Skeletal muscle tissue (tissue), 4 donors: ENCODE measurements around the gene STK32B. TPM values are rescaled to one million over a fixed set of nuclear protein-coding genes. Genes with fewer than 3 reads are reported as not detected.

ENCODE experiments used
- H3K27ac ChIP-seq: one replicate; pipeline ENCODE4 v1.7.0; 2013; ENCODE audit warnings: mild to moderate bottlenecking, low read depth, low read length, inconsistent platforms
- H3K27me3 ChIP-seq, 3 donors: one replicate each; pipeline ENCODE4 v1.7.0; 2013; ENCODE audit warnings: low read length in 3 of 3; ENCODE audit not compliant: control insufficient read depth in 3 of 3, insufficient read depth in 3 of 3
- H3K36me3 ChIP-seq, 3 donors: one replicate each; pipeline ENCODE4 v1.7.0; 2013; ENCODE audit warnings: low read length in 3 of 3; ENCODE audit not compliant: control insufficient read depth in 3 of 3, insufficient read depth in 3 of 3
- H3K4me1 ChIP-seq, 3 donors: one replicate each; pipeline ENCODE4 v1.7.0; 2013; ENCODE audit warnings: low read length in 3 of 3, mild to moderate bottlenecking in 3 of 3; ENCODE audit not compliant: control insufficient read depth in 3 of 3, insufficient read depth in 3 of 3
- H3K4me3 ChIP-seq, 3 donors: one replicate each; pipeline ENCODE4 v1.7.0; 2013; ENCODE audit warnings: low read length in 3 of 3
- H3K9ac ChIP-seq, 3 donors: one replicate each; pipeline ENCODE4 v1.7.0; 2013; ENCODE audit warnings: low read length in 3 of 3, mild to moderate bottlenecking in 3 of 3, moderate library complexity in 2 of 3, low read depth in 1 of 3
- H3K9me3 ChIP-seq, 3 donors: one replicate each; pipeline ENCODE4 v1.7.0; 2013; ENCODE audit warnings: low read length in 3 of 3; ENCODE audit not compliant: control insufficient read depth in 3 of 3
- total RNA-seq: library from RNA; depleted of rRNA; stranded (reverse); fragments of >200 nt; gene quantifications from one replicate; pipeline ENCODE4 v1.2.3, GENCODE V29; 2014
- donor health status: Osteomylitis.

The STK32B gene
- total RNA-seq, 1 donor from 2014 or later, result 5.7 TPM

DNA sequence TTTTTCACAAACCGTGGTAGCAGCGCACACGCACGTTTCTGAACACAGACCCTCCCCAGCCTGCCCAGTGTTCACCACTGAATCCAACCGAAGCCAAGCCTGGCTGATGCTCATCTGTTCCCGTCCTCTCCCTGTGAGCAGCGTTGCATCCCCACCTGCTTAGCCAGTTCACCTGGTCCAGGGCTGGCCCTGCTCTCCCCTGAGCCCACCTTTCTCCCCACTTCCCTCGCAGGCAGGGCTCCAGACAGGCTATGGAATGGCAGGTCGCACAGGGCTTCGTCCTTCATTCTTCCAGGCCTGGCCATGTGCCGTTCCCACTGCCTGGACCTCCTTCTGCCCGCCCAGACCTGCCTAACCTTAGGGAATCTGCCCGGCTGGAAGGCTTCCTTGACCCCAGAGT, 410.2 kb downstream of the STK32B start:
- Histone ChIP-seq H3K9me3 (no peaks in the 10 kb centered on the region), H3K36me3 (no peaks in the 10 kb centered on the region), H3K9ac (no peak overlapping the region), H3K4me3 (no peak overlapping the region), H3K27me3 (no peaks in the 10 kb centered on the region), H3K4me1 (no peaks in the 10 kb centered on the region), H3K27ac (no peak overlapping the region)

DNA sequence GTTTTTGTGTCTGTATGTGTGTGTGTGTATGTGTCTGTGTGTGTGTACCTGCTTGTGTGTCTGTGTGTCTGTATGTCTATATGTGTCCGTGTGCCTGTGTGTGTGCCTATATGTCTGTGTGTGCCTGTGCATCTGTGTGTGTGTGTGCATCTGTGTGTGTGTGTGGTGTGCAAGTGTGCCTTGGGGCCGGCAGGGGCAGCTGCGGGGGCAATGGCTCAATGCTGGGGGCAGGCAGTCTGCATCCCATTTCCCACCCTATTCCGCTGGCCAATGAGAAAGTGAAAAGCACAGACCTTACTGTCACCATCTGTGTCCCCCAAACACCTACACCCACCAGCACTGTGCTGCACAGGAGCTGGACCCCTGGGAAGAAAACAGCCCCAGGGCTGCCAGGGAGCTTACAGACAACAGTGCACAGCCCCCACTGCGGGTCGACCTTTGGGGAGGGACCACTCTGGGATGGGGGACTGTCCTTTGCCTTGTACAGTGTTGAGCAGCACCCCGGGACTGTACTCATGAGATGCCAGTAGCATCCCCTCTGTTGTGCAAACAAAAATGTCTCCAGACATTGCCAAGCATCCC, 411.1 kb downstream of the STK32B start:
- Histone ChIP-seq H3K4me1 (no peaks in the 10 kb centered on the region), H3K36me3 (no peaks in the 10 kb centered on the region), H3K9me3 (no peaks in the 10 kb centered on the region), H3K27ac (no peak overlapping the region), H3K9ac (no peak overlapping the region), H3K27me3 (no peaks in the 10 kb centered on the region), H3K4me3 (no peak overlapping the region)

DNA sequence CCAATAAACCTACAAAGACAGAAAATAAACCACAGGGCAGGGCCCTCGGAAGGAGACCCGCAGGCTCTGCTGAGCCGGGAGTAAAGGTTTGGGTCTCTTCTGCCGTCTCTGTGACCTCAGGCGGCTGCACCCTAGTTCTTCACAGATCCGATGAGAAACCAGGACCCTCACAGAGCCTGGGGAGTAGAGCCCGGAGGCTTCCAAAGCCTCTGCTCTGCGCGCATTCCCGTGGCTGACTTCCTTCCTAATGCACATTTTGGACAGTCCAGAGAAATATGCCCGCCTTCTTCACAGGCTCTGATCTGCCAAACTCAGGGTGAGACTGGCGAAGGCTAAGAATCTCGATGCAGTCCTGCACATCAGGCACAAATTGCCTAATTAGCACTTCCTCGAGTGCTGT, 411.6 kb downstream of the STK32B start:
- H3K36me3 ChIP-seq, result no peaks in the 10 kb centered on the region
- H3K27me3 ChIP-seq, result no peaks in the 10 kb centered on the region
- H3K9ac ChIP-seq, result no peak overlapping the region
- no peak overlapping the region for H3K27ac ChIP-seq
- H3K9me3 ChIP-seq, result no peaks in the 10 kb centered on the region
- no peaks in the 10 kb centered on the region for H3K4me1 ChIP-seq
- no peak overlapping the region for H3K4me3 ChIP-seq

DNA sequence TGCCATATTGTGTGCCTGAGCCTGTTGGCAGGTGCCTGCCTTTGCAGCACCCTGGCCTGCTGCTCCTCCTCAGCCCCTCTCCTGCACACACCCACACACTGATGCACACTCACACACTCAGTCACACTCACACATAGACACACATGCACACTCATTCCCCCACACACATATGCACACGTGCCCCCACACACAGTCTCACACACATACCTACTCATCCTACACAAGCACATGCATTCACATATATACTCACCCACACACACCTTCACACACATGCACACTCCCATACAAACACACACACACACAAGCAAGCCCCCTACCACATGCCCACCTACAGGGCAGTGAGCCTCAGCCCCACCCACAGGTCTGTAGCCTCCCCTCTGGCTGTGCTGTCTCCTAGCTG, 412.1 kb downstream of the STK32B start:
- Histone ChIP-seq H3K4me3 (no peak overlapping the region), H3K27me3 (no peaks in the 10 kb centered on the region), H3K9ac (no peak overlapping the region), H3K36me3 (no peaks in the 10 kb centered on the region), H3K9me3 (no peaks in the 10 kb centered on the region), H3K27ac (no peak overlapping the region), H3K4me1 (no peaks in the 10 kb centered on the region)

DNA sequence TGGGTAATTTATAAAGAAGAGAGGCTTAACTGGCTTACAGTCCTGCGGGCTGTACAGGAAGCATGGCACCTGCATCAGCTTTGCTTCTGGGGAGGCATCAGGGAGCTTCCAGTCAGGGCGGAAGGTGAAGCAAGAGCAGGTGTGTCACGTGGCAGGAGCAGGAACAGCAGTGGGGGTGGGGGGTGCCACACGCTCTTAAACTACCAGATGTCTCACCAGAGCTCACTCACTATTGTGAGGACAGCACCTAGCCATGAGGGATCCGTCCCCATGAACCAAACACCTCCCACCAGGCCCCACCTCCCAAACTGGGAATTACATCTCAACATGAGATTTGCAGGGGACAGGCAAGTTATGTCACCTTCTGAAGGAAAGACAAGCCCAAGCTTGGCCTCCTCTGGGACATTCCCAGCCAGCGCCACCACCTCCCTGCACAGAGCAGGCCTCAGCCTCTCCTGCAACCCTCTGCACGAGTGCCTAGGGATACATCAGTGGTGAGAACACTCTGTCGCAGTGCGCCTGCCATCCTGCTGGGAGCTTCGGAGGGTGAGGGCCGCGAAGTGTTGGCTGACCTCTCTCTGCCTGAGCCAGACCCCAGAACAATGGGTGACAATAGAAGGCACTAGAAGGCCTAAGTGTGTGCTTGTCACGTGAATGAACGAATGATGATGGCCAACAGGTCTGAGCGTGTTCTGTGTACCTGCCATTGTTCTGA, 412.8 kb downstream of the STK32B start:
- H3K9ac ChIP-seq, result no peak overlapping the region
- no peak overlapping the region for H3K4me3 ChIP-seq
- no peaks in the 10 kb centered on the region for H3K36me3 ChIP-seq
- no peaks in the 10 kb centered on the region for H3K4me1 ChIP-seq
- peaks cover 0 to under 1% (median 0%) of the 10 kb centered on the region in 3 donors for H3K27me3 ChIP-seq
- no peak overlapping the region for H3K27ac ChIP-seq
- H3K9me3 ChIP-seq, result no peaks in the 10 kb centered on the region

DNA sequence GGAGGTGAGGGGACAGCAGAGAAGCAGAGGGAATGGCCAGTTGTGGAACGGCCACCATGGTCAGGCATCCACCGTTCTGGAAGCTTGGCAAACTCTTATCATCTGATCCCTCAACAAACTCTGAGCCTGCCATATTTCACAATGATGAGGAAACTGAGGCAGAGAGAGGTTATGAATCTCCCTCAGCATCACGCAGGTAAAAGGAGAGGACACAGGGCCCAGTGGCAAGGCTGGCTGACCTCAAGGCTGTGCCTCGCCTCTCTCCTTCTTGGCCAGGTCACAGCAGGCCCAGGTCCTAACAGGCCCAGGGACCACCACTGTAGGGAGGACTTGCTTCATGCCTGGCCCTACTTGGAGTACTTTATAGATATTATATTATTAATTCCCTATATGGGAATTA, 414.2 kb downstream of the STK32B start:
- H3K9ac ChIP-seq, result no peak overlapping the region
- H3K36me3 ChIP-seq, result no peaks in the 10 kb centered on the region
- no peak overlapping the region for H3K4me3 ChIP-seq
- peaks cover 0 to 3% (median 0%) of the 10 kb centered on the region in 3 donors for H3K27me3 ChIP-seq
- H3K4me1 ChIP-seq, result no peaks in the 10 kb centered on the region
- no peak overlapping the region for H3K27ac ChIP-seq
- H3K9me3 ChIP-seq, result no peaks in the 10 kb centered on the region

DNA sequence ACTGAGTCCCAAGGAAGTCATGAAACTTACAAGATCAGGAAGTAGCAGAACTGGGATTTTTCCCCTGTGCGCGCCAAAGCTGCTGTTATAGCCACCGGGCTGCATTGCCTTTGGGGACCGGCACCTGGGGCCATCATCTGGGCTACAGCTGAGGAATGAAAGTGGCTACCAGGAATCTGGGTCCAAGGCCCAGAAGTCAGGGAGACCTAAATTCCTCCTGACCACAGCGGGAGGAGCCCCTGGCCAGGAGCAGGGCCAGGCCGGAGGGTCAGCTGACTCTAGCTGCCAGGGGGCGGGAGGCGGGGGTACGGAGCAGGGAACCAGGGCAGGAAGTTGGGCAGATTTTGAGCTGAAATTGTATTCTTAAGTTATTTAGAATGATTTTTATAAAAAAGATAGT, 414.7 kb downstream of the STK32B start:
- H3K4me3 ChIP-seq, result no peak overlapping the region
- no peaks in the 10 kb centered on the region for H3K9me3 ChIP-seq
- no peak overlapping the region for H3K9ac ChIP-seq
- H3K27ac ChIP-seq, result no peak overlapping the region
- H3K27me3 ChIP-seq, result peaks cover 0 to 3% (median 0%) of the 10 kb centered on the region in 3 donors
- no peaks in the 10 kb centered on the region for H3K36me3 ChIP-seq
- no peaks in the 10 kb centered on the region for H3K4me1 ChIP-seq

DNA sequence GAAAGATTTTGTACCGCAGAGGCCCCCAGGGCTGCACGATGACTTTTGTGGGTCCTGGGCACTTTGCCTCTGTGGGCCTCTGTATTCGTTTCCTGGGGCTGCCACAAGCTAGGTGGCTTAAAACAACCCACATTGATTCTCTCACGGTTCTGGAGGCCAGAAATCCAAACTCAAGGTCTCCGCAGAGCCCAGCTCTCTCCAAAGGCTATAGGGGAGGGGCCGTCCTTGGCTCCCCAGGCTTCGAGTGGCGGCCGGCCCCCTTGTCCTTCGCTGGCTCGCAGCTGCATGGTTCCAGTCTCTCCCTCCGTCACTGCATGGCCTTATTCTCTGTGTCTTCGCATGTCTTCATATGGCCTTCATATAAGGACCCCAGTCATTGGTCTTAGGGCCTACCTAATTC, 415.8 kb downstream of the STK32B start:
- Histone ChIP-seq H3K9me3 (no peaks in the 10 kb centered on the region), H3K27me3 (peaks cover 0 to 3% (median 0%) of the 10 kb centered on the region in 3 donors), H3K4me3 (no peak overlapping the region), H3K4me1 (no peaks in the 10 kb centered on the region), H3K36me3 (no peaks in the 10 kb centered on the region), H3K9ac (no peak overlapping the region), H3K27ac (no peak overlapping the region)

DNA sequence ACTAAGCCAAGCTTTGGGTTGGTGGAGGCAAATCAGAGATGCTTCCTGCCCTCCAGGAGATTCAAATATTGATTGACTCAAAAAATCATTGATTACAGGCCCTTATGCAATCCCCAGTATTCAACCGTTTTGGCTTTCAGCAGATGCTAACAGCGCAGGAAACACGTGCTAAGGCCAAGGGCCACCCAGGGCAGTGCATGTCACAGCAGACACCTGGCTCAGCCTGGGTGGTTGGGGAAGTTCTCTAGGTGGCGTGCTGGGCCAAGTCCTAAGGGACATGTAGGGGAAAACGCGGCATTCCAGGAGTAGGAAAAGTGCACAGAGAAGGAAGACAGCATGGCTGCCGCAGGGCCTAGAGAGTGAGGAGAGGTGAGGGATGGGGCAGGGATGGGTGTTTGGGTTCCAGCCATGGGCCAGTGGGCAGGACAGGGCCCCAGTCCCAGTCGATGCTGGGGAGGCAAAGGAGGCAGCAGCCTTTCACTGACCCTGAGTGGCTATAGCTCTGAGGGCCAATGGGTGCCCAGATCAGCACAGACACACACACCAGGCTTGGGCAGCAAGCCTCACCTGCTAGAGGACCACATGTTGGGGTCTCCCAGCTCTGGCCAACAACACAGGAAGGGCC, 418.0 kb downstream of the STK32B start:
- Histone ChIP-seq H3K36me3 (no peaks in the 10 kb centered on the region), H3K9me3 (no peaks in the 10 kb centered on the region), H3K9ac (no peak overlapping the region), H3K4me3 (no peak overlapping the region), H3K27me3 (peaks cover 0 to 3% (median 0%) of the 10 kb centered on the region in 3 donors), H3K4me1 (no peaks in the 10 kb centered on the region), H3K27ac (no peak overlapping the region)

DNA sequence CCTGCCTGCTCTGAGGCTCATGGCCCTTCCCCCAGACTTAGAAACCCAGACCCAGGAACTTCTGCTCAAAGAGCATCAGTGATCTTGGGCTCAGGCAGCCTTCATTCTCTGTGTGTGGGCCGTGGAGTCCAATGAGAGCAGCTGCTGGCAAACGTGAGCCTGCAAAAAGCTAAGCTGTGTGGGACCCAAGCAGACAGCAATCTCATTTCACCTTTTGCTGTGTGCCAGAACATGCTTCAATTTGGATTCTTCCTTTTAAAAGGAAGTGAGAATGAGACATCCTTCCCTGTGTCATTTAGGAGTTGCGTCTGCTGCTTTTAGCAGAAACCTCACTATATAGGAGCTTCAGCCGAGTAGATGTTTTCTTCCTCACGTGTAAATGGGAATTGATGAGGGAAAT, 418.6 kb downstream of the STK32B start:
- H3K9ac ChIP-seq, result no peak overlapping the region
- H3K36me3 ChIP-seq, result no peaks in the 10 kb centered on the region
- no peak overlapping the region for H3K4me3 ChIP-seq
- H3K9me3 ChIP-seq, result no peaks in the 10 kb centered on the region
- no peak overlapping the region for H3K27ac ChIP-seq
- H3K27me3 ChIP-seq, result peaks cover 0 to 3% (median 0%) of the 10 kb centered on the region in 3 donors
- no peaks in the 10 kb centered on the region for H3K4me1 ChIP-seq
